Globus pallidus (tissue), 1 donor: ENCODE data around the gene NRSN2.
A peak's percentile ranks its signal among the peaks of the same experiment; 100 is the strongest.

ENCODE experiments used
- DNase-seq: peaks from one replicate; pipeline ENCODE4 v3.0.0-alpha.2; 2015; ENCODE audit warnings: low spot score

Gene NRSN2

DNA sequence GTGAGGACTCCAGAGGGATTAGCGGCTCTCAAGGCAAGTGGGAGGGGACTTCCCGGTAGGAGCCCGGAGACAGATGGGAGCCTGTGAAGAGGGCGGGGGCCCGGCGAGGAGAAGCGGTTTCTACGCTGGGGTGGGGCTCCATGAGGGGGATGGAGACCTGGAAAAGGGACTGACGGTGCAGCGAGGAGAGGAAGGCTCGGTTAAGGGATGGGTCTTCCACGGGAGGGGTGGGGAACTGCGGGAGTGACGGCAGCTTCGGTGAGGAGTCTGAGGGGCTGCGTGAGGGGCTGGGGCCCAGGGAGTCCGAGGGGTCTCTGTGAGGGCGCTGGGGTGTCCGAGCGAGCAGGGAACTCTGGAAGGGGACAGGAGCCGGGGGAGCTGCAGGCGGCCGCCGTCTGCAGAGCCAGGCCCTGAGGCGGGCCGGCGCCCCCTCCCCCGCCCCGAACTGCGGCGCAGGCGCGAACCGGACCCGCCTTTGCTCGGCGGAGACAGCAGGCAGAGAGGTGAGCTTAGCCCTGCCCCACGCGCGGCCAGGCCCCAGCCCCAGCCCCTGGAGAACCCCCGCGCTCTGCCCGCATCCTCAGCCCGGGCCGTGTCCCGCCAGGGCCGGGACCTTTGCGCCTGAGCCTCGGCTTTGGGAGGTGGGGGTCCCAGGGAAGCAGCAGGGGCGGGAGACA lies at the start of gene NRSN2:
TSS of gene NRSN2 (plus strand) at position 472 of the 677 bp plus-strand sequence. CDS start 2,533 bp downstream, outside the sequence.
- no peak for DNase-seq

DNA sequence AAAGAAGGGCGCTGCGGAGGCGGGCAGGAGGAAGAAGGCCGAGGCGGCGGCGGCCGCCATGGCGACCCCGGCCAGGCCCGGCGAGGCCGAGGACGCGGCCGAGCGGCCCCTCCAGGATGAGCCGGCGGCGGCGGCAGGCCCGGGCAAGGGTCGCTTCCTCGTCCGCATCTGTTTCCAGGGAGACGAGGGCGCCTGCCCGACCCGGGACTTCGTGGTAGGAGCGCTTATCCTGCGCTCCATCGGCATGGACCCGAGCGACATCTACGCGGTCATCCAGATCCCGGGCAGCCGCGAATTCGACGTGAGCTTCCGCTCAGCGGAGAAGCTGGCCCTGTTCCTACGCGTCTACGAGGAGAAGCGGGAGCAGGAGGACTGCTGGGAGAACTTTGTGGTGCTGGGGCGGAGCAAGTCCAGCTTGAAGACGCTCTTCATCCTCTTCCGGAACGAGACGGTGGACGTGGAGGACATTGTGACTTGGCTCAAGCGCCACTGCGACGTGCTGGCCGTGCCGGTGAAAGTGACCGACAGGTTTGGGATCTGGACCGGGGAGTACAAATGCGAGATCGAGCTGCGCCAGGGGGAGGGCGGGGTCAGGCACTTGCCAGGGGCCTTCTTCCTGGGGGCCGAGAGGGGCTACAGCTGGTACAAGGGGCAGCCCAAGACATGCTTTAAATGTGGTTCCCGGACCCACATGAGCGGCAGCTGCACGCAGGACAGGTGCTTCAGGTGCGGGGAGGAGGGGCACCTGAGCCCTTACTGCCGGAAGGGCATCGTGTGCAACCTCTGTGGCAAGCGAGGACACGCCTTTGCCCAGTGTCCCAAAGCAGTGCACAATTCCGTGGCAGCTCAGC lies 48.8 kb upstream of the NRSN2 start:
- peak; percentile 56 for DNase-seq

- DNase-seq = no peak
Measured at GRCh38 chr20:298776-299391, 48.0 kb upstream of the NRSN2 start.

GRCh38 chr20:300345-300990 lies 46.4 kb upstream of the NRSN2 start:
- no peak for DNase-seq

GRCh38 chr20:301886-302848 lies 44.7 kb upstream of the NRSN2 start:
- no peak for DNase-seq

- no peak for DNase-seq
Measured at GRCh38 chr20:305745-306144, 41.2 kb upstream of the NRSN2 start.

DNA sequence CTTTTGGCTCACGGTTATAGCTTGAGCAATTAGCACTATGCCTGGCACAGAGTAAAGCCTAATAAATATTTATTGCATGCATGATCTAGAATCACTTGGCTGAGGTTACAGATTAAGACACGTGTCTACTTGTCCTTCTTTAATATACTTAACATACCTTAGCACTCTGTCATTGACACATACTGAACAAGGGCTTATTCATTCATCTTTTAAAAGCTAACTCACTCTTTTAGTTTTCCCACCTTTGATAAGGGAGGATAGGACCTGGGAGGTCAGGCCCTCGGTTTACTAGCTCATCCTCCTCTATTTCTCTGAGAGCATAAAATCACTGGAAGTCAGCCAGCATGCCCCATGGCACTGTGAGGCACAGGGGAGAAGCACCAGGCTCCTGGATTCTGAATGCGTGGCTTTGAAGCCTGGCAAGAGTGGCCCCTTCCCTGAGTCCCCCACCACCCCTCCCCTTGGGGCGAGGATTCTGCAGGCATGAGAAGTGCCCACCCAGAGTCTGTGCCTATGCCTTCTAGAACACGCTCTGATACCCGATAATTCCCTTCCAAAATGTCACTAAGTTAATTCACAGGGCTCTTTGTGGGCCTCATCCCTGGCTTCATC lies 38.4 kb upstream of the NRSN2 start:
- DNase-seq = no peak

DNA sequence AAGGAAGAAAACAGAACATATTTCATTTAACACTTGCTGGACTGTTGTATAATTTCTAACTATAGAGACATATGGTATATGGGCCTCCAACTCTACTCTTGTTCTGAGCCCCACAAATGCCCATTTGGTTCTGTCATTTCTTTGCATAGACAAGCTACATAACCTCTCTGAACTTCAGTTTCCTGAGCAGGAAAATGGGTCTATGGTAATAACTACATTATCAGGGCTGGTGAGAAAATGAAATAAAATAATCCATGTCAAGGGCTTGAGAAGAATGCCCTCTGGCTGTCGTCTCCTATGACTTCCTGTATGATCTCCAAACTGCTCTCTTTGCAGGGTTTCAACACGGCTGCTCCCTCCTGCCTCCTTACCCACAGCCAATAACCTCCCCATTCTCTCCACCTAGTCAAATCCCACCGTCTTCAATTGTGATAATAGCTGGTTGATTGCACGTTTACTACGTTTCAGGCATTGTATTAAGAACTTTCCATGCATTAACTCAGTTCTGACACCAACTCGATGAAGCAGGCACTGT lies 37.5 kb upstream of the NRSN2 start:
- DNase-seq = no peak

- DNase-seq = peak; percentile 100
Measured at GRCh38 chr20:309841-310644, 36.9 kb upstream of the NRSN2 start.

GRCh38 chr20:310645-311044 lies 36.3 kb upstream of the NRSN2 start:
- DNase-seq = no peak

- no peak for DNase-seq
Measured at GRCh38 chr20:311609-312008, 35.3 kb upstream of the NRSN2 start.

- no peak for DNase-seq
Measured at GRCh38 chr20:312067-312466, 34.8 kb upstream of the NRSN2 start.

DNA sequence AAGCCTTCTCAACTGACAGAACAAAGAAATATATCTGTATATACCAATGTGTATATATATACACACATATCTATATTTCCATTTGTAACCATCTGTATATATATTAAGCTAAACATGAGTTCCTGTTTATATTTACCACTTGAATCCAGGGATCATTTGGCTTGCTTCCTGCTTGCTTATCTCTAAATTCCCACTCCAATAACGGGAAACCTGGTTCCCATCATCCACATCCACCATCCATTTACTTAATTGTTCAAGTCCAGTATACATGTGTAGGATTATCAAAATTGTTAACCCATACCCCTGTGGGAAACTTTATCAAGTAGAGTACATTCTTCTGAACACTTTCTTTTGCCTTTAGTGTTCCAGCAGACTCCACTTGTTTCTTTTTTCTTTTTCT lies 34.0 kb upstream of the NRSN2 start:
- DNase-seq = no peak

DNA sequence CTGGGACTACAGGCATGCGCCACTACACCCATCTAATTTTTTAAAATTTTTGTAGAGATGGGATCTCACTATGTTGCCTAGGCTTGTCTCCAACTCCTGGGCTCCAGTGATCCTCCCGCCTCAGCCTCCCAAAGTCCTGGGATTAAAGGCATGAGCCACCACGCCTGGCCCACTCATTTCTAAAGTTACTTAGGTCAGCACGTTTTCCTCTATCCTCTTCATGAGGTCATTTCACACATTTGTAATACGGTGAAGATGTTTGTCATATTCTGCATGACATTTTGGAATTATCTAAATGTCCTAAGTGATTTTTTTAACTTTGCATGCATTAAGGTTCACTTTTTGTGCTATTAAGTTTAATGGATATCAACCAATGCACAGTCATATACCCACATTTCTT lies 33.5 kb upstream of the NRSN2 start:
- DNase-seq = no peak

GRCh38 chr20:313948-314347 lies 33.0 kb upstream of the NRSN2 start:
- no peak for DNase-seq

DNA sequence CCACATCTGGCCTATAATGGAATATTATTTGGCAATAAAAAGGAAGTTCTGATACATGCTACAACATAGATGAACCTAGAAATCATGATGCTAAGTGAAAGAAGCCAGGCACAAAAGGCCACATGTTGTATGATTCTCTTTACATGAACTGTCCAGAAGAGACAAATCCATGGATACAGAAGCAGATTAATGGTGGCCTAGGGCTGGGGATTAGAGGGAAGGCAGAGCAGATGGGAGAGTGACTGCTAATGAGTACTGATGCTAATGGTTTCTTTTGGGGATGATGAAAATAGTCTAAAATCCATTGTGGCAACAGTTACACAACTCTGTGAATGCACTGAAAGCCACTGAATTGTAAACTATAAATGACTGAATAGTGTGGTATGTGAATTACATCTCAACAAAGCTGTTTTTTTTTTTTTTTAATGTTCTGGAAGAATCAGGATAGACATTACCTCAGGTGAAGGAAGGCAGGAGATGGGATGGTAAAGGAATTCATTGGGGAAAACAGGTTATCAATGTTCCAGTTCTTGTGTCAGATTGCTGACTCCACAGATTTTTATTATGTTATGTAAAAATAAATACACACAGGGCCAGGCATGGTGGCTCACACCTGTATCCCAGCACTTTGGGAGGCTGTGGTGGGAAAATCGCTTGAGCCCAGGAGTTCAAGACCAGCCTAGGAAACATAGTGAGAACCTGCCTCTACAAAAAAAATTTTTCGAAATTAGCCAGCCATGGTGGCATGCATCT lies 30.4 kb upstream of the NRSN2 start:
- no peak for DNase-seq

DNA sequence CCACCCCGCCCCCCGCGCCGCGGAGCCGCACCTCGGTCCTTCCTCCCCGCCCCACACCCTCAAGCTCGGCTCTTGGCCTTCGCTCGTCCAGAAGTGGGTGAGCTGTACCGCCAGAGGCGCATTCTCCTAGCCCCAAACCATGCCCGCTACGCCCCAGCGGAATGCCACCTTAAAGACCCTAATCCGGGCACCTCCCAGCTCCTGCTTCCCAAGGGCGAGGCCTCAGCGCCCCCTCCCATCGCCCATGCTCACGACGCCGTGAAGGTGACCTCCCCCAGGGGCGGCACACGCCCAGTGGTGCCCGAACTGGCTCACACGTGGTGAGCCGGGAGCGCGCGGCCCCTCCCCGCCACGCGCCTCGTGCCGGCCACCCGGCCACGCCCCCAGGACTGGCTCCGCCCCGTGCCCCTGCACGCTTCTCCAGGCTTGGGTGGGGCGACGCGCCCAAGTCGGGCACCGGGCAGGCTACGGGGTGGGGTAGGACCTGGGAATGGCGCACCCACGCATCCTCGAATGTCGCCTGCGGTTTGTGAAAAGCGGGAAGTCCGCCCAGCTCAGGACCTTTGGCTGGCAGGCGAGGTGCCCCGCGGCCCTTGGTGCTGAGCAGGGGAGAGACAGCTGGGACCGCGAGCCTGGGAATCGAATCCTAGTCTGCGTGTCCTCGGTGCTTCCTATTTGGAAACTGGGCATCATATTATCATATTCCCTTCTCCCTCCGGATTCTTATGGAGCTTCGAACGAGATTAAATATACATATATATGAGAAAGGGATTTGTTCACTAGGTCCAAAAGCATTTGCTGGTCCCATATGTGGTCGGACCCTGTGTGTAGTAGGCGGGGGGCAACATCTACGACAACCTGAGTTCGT lies 22.5 kb upstream of the NRSN2 start:
- DNase-seq = peak; percentile 75
